ENCODE measurements around the gene RAET1E. TPM values are rescaled to one million over a fixed set of nuclear protein-coding genes. Genes with fewer than 3 reads are reported as not detected.

The RAET1E gene
- 2.0 to 3.2 TPM (median 3.0 TPM) in 5 replicates for total RNA-seq (2022; extraction: Qiagen RNA extraction; ENCODE audit: low read depth)

GRCh38 chr6:149897855-149898744 is at the start of gene RAET1E:
Gene RAET1E (minus strand): TSS chr6:149898113. CDS start chr6:149890901, 7,212 bp downstream.

GRCh38 chr6:149941583-149942460 is 43.9 kb upstream of the RAET1E start, which contains the start of gene ULBP2:
Gene ULBP2 (plus strand): TSS chr6:149942014. CDS start chr6:149942073, 59 bp downstream.

GRCh38 chr6:149922642-149923326 is 24.9 kb upstream of the RAET1E start, which contains the start of gene RAET1G:
Gene RAET1G (minus strand): TSS chr6:149923121. CDS start chr6:149923010, 111 bp downstream.

GRCh38 chr6:149863698-149864577 is 34.0 kb downstream of the RAET1E start, which contains the start of gene LRP11:
Gene LRP11 (minus strand): TSS chr6:149864359. CDS start chr6:149864020, 339 bp downstream.

Other genes with a start within 250 kb of the RAET1E start
- 8.6 to 12.4 TPM (median 11.2 TPM) in 5 replicates for gene KATNA1, start 249.4 kb downstream of the RAET1E start, total RNA-seq (2022; extraction: Qiagen RNA extraction; ENCODE audit: low read depth)
- gene LATS1, start 180.0 kb downstream of the RAET1E start, total RNA-seq (2022; extraction: Qiagen RNA extraction; ENCODE audit: low read depth): 4.7 to 8.3 TPM (median 7.7 TPM) in 5 replicates
- gene NUP43, start 151.6 kb downstream of the RAET1E start, total RNA-seq (2022; extraction: Qiagen RNA extraction; ENCODE audit: low read depth): 11.0 to 16.2 TPM (median 14.7 TPM) in 5 replicates
- gene PCMT1, start 148.4 kb downstream of the RAET1E start, total RNA-seq (2022; extraction: Qiagen RNA extraction; ENCODE audit: low read depth): 84.5 to 93.1 TPM (median 88.8 TPM) in 5 replicates
- 21.8 to 41.2 TPM (median 37.2 TPM) in 5 replicates for gene LRP11, start 33.8 kb downstream of the RAET1E start, total RNA-seq (2022; extraction: Qiagen RNA extraction; ENCODE audit: low read depth)
- gene RAET1G, start 25.0 kb upstream of the RAET1E start, total RNA-seq (2022; extraction: Qiagen RNA extraction; ENCODE audit: low read depth): 7.3 to 13.0 TPM (median 9.7 TPM) in 5 replicates
- gene ULBP2, start 43.9 kb upstream of the RAET1E start, total RNA-seq (2022; extraction: Qiagen RNA extraction; ENCODE audit: low read depth): 2.7 to 4.2 TPM (median 3.5 TPM) in 5 replicates
- 0.64 to 1.3 TPM (median 0.80 TPM) in 5 replicates for gene ULBP1, start 65.8 kb upstream of the RAET1E start, total RNA-seq (2022; extraction: Qiagen RNA extraction; ENCODE audit: low read depth)
- gene RAET1L, start 127.4 kb upstream of the RAET1E start, total RNA-seq (2022; extraction: Qiagen RNA extraction; ENCODE audit: low read depth): 0.29 to 0.47 TPM (median 0.41 TPM) in 4 of 5 replicates, not detected in the other
- gene ULBP3, start 171.0 kb upstream of the RAET1E start, total RNA-seq (2022; extraction: Qiagen RNA extraction; ENCODE audit: low read depth): 3.4 to 4.2 TPM (median 3.8 TPM) in 5 replicates
- 0.63 to 1.5 TPM (median 0.89 TPM) in 5 replicates for gene PPP1R14C, start 244.9 kb upstream of the RAET1E start, total RNA-seq (2022; extraction: Qiagen RNA extraction; ENCODE audit: low read depth)

Measured in A549 treated with RU486 at 1 μM for 4 hours (cell line).